ENCODE data around the gene ZNF668.
A peak's percentile ranks its signal among the peaks of the same experiment; 100 is the strongest.

Gene ZNF668

DNA sequence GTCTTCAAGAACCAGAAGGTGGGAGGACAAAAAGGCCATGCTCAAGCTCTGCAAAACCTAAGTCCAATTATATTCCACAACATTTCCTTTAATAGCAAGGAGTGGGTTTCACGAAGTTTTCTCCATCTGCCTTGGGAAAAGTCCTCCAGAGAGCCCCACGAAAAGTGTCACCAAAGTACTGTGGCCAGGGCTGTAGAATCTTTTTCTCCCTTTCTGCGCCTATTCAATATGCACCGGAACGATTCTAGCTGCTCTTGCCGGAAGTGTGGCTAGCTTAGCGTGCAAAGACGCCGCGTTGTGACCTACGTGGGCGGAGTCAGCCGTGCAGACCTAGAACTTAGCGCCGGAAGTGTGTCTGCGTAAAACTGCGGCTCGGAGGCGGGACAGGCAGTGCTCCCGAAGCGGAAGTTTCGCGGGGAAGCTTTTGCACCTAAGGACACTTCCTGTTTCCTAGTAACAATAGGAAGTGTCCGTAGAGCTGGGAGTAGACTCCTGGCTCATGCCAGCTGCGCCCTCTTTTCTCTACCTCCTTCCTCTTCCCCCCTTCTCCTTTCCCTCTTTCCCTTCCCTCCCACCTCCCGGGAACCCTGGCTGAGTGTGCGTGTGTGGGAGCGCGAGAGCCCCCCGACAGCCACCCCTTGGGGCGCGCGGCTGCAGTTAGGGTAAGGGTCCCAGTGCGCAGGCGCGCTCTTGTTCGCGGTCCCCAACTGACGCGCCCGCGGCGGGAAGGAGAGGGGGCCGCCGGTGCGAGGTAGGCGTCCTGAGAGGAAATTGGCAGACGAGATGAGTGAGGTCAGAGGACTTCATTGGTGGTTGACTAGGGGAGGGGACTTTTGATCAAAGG lies at the start of gene ZNF668, which contains the start of gene ZNF646:
Gene ZNF668, minus strand, starts transcription at position 271 of the 844 bp plus-strand sequence. CDS start 9,781 bp downstream, outside the sequence.
Gene ZNF646, plus strand, starts transcription at position 453 of the 844 bp plus-strand sequence. CDS start 1,903 bp downstream, outside the sequence.
- DNase-seq (ENCODE audit: insufficient read length, low spot score) (peak; percentile 97), FAIRE-seq (peak; percentile 59)

DNA sequence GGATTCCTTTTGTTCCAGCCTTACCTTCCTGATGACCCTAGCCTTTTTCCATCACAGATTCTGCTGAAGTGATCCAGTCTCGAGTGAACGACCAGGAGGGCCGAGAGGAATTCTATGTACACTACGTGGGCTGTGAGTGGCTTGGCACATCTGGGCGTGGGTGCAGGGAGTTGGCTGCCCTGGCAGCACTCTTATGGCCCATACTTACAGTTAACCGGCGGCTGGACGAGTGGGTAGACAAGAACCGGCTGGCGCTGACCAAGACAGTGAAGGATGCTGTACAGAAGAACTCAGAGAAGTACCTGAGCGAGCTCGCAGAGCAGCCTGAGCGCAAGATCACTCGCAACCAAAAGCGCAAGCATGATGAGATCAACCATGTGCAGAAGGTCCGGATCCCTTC lies 46.1 kb upstream of the ZNF668 start:
- no peak for FAIRE-seq
- DNase-seq (ENCODE audit: insufficient read length, low spot score) = no peak

DNA sequence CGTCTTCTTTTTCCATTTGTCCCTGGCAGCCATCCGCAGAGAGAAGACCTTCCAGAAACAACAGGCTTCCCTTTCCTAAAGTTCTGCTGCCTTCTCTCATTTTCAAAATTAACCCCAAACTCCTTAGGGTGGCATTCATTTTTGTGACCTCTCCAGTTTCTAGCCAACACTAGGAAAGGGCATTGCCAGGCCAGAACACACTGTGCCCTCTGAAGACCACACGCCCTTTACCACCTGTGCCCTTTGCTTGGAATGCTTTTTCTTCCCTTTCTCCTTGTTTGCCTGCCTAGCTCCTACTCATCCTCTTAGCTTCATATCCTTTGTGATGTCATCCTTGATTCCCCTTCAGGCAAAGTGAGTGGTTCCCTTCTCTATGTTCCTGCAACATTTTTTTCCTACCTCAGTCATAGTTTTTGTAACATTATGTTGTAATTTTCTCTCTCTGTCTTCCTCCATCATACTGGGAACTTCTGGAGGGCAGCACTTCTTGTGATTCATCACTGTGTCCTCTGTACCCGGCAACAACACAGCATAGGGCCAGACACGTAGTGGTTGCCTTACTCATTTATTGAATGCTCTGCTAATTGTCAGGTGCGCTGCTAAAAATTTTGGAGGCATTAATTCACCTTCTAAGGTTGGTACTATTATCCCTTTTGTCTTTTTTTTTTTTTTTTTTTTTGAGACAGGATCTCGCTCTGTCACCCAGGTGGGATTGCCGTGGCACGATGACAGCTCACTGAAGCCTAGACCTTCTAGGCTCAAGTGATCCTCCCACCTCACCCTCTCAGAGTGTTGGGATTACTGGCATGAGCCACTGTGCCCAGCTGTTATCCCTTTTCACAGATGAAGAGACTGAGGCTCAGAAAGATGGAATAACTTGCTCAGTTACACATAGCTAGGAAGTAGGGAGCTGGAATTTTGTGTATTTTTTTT lies 44.4 kb upstream of the ZNF668 start:
- FAIRE-seq = no peak
- no peak for DNase-seq (ENCODE audit: insufficient read length, low spot score)

DNA sequence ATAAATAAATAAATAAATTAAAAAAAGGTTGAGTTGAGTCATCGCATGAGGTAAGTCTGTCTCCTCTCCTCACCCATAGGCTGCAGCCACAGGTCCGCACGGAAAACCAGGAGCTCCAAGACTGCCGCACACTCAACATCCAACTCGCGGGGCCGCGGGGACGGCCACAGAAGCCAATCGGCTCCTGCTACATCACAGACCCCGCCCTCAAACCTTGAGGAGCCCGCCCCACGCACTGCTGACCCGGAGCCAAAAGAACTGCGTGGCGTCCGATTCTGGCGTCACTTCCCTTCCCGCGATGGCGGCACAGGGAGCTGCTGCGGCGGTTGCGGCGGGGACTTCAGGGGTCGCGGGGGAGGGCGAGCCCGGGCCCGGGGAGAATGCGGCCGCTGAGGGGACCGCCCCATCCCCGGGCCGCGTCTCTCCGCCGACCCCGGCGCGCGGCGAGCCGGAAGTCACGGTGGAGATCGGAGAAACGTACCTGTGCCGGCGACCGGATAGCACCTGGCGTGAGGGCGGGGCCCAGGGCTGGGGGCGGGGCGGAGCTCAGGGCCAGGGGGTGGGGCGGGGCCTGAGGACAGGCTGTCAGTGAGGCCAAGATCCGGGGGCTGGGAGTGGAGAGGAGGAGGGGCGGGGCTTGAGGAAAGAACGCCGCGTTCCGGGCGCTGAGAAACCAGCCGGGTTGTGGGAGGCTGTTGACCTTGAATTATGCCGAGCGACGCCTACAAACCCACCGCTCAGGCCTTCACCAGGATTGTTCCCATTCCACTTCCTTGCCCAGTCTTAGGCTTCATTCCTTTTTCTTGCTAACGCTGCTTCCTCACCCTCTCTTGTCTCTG lies 43.6 kb upstream of the ZNF668 start, which contains the start of gene KAT8:
Gene KAT8, plus strand, starts transcription at position 281 of the 839 bp plus-strand sequence. Its CDS starts 18 bp downstream, at position 299.
- DNase-seq (ENCODE audit: insufficient read length, low spot score) = peak; percentile 96
- FAIRE-seq = peak; percentile 89

DNA sequence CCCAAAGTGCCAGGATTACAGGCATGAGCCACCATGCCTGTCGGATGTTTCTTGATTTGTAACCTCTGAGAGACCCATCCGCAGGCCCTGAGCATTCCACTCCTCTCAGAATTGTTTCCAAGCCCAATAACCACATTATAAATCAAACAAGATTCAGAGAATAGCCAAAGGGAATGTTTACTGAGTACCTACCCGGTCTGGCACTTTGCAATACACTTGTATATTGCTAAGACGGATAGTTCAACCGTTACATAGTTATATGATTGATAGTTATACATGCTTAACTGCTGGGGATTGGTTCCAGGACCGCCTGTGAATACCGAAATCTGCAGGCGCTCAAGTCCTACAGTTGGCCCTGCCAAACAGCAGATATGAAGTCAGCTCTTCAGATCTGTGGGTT lies 40.4 kb upstream of the ZNF668 start:
- no peak for FAIRE-seq
- DNase-seq (ENCODE audit: insufficient read length, low spot score) = no peak

DNA sequence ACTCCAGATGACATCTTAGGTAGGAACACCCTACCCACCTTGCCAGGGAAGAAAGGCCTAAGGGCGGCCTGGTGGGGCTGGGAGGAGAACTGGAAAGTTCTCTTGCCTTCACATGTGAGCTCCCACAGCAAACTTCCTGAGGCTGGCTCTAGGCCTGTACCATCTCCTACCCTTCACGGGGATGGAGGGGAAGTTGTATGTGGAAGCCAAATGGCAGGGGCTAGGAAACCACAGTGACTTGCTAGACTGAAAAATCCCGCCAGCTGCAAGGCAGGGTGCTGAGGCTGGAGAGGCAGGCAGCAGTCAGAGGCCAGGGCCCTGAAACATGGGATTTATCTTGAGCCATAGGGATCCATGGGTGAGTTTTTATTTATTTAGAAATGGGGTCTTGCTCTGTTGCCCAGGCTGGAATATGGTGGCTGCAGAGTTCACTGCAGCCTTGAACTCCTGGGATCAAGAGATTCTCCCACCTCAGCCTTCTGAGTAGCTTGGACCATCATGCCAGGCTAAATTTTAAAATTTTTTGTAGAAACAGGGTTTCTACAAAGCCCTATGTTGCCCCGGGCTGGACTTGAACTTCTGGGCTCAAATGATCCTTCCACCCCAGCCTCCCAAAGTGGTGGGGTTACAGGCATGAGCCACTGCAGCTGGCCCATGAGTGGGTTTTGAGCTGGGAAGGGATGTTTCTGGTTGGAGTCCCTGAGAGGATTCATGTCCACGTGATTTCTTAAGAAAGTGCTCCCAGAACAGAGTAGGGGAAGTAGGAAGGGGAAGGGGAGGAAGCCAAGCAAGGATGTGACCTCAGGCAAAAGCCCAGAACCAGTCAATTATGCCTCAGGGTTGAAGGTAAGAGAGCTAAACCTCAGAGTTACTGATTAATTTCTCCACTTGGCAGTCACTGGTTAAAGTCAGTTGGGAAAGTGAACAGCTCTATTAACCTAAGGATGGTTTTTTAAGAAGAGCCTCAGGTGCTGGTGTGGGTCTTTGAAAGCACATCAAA lies 39.4 kb upstream of the ZNF668 start:
- DNase-seq (ENCODE audit: insufficient read length, low spot score) (no peak), FAIRE-seq (no peak)

DNA sequence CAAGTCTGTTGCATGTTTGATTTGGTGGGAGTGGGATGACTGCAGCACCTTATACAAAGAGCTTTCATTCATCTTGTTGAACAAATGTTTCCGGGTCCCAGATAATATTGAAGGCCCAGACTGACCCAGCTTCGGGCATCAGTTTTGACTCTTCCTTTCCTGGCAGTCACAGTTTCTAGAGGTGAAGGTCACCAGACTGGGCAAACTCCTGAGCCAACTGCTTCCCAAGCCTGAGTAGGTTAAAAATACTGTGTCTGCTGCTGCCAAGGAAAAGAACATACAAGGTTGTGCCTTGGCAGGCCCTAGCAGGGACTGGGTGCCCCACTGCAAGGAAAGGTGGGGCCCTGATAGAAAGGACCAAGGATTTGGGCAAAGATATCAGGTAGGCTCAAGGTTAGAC lies 38.7 kb upstream of the ZNF668 start:
- DNase-seq (ENCODE audit: insufficient read length, low spot score) (no peak), FAIRE-seq (no peak)

DNA sequence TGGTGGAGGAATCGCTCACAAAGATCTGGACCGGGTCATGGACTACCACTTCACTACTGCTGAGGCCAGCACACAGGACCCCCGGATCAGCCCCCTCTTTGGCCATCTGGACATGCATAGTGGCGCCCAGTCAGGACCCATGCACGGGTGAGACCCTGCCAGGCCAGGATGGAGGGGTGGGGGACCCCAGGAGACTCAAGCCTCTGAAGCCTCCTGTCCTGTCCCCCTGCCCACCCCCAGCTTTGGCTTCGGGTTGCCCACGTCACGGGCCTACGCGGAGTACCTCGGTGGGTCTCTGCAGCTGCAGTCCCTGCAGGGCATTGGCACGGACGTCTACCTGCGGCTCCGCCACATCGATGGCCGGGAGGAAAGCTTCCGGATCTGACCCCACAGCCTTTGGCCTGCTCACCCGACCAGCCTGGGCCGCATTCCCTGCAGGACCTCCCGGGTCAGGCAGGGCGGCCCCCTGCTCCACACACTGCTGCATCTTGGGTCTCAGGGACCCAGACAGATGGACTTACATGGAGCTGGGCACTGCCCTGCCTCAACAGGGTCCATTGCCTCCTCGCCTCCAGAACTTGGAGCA lies 37.9 kb upstream of the ZNF668 start:
- DNase-seq (ENCODE audit: insufficient read length, low spot score) (no peak), FAIRE-seq (no peak)

DNA sequence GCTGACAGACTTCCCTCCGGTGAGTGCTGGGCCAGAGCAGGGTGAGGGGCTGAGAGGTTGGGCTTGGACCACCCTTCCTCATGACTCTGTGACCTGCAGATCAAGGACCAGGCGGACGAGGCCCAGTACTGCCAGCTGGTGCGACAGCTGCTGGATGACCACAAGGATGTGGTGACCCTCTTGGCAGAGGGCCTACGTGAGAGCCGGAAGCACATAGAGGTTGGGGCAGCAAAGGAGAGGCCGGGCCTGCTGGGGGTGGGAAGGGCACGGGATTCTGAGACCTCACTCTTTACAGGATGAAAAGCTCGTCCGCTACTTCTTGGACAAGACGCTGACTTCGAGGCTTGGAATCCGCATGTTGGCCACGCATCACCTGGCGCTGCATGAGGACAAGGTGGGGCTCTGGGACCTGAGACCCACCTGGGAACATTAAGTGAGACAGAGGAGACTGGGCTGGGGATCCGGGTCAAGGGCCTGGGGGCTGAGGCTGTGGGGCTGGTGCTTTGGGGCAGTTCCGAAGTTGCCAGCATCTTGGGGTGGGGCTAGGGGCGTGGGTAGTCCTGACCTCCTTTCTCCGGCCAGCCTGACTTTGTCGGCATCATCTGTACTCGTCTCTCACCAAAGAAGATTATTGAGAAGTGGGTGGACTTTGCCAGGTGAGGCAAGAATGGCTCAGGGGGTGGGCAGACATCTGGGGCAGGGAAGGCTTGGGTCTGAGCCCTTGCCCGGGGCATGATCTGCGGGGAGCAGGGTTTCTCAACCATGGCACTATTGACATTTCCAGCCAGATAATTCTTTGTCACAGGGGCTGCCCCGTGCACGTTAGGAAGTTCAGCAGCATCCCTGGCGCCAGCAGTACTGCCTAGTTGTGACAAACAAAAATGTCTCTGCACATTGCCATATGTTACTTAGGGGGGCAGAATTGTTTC lies 36.3 kb upstream of the ZNF668 start:
- DNase-seq (ENCODE audit: insufficient read length, low spot score) (no peak), FAIRE-seq (no peak)

DNA sequence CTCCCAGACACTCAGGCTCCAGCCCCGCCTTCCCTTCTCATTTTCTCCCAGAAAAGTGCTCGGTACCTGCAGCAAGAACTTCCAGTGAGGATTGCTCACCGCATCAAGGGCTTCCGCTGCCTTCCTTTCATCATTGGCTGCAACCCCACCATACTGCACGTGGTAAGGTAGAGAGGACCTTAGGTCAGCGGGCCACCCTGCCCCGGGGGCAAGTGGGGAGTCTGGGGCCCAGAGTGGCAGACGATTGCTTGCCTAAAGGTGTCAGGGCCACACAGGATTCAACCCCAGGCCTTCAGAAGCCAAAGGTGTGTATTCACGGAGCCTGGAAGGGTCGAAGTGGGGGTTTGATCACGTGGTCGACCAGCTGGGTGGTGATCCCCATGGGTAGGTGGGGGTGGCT lies 35.6 kb upstream of the ZNF668 start:
- FAIRE-seq (no peak), DNase-seq (ENCODE audit: insufficient read length, low spot score) (no peak)

DNA sequence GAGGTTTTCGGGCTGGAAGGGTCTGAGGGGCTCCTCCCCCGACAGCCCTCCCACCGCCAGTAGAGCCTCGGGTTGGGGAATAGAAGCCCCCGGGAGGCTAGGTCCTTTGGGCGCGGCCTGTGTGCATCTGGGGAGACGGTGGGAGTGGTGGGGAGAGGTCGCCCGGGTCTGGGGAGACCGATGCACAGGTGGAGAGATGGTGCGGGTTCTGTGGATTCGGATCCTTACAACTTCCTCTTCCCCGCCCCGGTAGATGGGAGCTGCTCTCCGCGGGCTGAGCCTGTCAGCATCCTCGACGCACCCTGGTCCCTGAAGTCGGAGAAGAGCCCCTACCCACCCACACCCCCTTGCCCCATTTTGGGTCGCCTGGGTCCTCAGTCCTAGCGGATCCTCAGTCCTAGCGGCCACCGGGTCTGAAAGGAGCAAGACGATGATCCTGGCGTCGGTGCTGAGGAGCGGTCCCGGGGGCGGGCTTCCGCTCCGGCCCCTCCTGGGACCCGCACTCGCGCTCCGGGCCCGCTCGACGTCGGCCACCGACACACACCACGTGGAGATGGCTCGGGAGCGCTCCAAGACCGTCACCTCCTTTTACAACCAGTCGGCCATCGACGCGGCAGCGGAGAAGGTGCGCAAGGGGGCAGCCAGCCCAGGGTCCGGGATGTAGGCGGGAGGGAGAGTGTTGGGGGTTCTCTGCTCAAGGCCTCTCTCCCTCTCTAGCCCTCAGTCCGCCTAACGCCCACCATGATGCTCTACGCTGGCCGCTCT lies 34.9 kb upstream of the ZNF668 start:
- FAIRE-seq (no peak), DNase-seq (ENCODE audit: insufficient read length, low spot score) (no peak)

DNA sequence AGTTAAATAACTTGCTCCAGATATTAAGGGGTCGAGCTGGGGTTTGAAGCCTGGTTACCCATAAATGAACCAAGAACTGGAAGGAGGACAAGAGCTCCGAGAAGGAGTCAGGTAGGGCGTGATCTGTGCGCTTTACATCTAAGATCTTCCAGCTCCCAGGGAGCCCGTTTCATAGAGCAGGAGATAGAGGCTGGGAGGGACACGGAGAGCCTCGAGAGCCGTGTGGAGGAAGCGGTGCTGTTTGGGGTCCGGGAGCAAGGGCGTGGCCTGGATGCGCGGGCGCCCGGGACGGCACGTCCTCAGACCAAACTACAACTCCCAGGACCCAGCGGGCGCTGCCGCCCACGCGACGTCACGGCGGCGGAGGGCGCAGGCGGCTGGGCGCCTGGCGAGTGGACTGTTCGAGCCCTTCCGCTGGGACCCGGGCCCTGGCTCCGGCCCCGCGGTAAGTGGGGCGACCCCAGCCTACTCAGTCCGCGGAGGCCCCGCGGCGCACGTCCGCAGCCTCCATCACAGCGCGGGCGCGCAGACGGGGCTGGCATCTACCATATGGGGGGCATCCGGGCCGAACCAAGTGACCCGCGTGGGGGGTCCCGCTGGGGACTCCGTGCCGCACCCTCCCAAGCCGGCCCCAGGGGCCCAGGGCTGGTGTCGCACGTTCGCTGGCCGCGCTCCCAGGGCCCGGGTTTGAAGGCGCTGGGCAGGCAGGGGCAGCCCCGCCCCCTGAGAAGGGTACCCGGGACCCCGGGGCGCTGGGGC lies 34.2 kb upstream of the ZNF668 start, which contains the start of gene BCKDK:
Gene BCKDK, plus strand, starts transcription at position 352 of the 759 bp plus-strand sequence. CDS start 838 bp downstream, outside the sequence.
- FAIRE-seq = peak; percentile 81
- DNase-seq (ENCODE audit: insufficient read length, low spot score) = peak; percentile 89

DNA sequence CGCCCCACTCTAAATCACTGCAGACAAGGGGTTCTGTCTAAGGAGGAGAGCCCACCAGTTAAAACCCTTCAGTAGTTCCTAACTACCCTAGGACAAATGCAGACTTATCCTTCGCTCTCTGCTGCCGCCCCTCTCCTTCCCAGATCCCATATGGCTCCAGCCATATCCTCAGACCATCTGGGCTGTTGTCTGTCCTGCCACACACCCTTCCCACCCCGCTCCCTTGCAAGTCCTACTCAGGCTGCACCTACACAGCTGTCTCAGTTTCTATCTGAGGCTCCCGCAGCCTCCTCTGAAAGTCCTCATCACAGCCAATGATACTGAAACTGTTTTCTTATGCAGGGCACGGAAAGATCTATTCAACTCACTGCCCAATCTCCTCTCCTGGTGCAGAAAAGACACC lies 33.4 kb upstream of the ZNF668 start:
- no peak for DNase-seq (ENCODE audit: insufficient read length, low spot score)
- no peak for FAIRE-seq

DNA sequence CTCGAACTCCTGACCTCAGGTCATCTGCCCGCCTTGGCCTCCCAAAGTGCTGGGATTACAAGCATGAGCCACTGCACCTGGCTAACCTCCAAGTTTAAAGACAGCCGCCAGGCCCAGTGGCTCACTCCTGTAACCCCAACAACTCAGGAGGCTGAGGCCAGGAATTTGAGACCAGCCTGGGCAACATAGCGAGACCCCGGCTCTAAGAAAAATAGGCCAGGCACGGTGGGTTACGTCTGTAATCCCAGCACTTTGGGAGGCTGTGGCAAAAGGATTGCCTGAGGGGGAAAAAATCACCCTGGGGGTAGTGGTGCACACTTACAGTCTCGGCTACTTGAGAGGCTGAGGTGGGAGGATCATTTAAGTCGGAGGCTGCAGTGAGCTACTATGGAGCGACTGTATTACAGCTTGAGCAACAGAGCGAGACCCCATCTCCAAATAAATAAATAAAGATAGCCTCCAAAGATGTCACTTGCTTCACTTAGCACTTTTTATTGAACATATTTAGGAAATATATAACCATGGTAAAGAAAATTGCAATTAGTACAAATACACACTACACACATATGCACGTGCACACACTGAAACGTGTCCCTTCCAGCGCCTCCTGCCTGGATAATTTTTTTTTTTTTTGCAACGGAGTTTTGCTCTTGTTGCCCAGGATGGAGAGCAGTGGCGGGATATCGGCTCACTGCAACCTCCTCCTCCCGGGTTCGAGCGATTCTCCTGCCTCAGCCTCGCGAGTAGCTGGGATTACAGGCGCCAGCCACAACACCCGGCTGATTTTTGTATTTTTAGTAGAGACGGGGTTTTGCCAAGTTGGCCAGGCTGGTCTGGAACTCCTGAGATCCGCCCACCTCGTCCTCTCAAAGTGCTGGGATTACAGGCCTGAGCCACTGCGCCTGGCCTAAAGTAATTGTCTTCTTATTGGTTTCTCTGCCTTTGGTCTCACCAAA lies 32.7 kb upstream of the ZNF668 start:
- no peak for DNase-seq (ENCODE audit: insufficient read length, low spot score)
- FAIRE-seq = no peak

DNA sequence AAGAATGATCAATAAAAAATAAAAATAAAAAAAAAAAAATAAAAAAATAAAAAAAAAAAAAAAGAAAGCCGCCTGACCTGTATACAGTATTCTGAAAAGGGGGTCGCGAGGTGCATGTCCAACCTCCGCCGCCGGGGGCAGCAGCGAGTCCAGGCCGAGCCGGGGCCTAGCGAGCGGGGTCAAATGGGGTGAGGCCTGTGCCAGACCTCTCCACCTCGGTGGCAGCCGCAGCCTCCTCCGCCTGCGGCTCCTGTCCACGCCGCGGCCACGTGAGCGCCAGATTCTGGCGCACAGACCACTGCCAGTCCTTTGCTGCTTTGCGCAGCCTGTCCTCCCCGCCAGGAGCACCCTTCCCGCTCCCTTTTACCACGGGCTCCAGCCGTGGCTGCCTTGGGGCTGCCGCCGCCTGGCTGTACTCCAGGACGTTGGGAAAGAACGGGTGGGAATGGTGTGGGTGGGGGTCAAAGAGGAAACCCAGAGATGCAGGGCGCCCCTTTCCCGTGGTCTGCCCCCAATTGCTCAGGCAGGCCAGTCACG lies 31.7 kb upstream of the ZNF668 start:
- FAIRE-seq (no peak), DNase-seq (ENCODE audit: insufficient read length, low spot score) (peak; percentile 61)

Data from HTR-8/SVneo (cell line).